ENCODE data around the gene SURF6. TPM values are rescaled to one million over a fixed set of nuclear protein-coding genes. Genes with fewer than 3 reads are reported as not detected.
"Not testable (repeated sequence)": the region's sequence is repeated elsewhere in the genome, so short reads cannot be mapped to it uniquely, and the experiment has no call there.

SURF6 gene
- total RNA-seq, 2 experiments from 2014 or later: 15.1 to 15.9 TPM

- no peaks in the 10 kb centered on the region for H3K27me3 ChIP-seq (ENCODE audit: control insufficient read depth in 1 of 2, insufficient read depth in 2 of 2, low read length in 2 of 2)
- Mint-ChIP-seq H3K27ac (no peak overlapping the region), H3K36me3 (ENCODE audit: low read depth) (peaks cover 7% of the 10 kb centered on the region), H3K9me3 (no peaks in the 10 kb centered on the region), H3K4me1 (ENCODE audit: low read depth) (peaks cover 14% of the 10 kb centered on the region), H3K4me3 (no peak overlapping the region), H3K27me3 (no peaks in the 10 kb centered on the region)
- H3K4me3 ChIP-seq (ENCODE audit: low read length): no peak overlapping the region
- H3K4me1 ChIP-seq (ENCODE audit: insufficient read depth, low read length): peaks cover 19% of the 10 kb centered on the region
- POLR2A ChIA-PET: no interaction called here
- ATAC-seq (ENCODE audit: poor library complexity) (no peak), DNase-seq (no peak)
- CTCF ChIA-PET: no interaction called here
- no peak for TF ChIP-seq CTCF (IDR thresholded peaks at IDR 0.05)
- H3K36me3 ChIP-seq (ENCODE audit: insufficient read depth, low read length): no peaks in the 10 kb centered on the region
- no peak overlapping the region for H3K27ac ChIP-seq (ENCODE audit: low read depth in 1 of 2, low read length in 2 of 2)
- no peaks in the 10 kb centered on the region for H3K9me3 ChIP-seq (ENCODE audit: control insufficient read depth in 1 of 2, insufficient read depth in 1 of 2, low read length in 2 of 2)
- intact Hi-C loops (cut with DNase I, micrococcal nuclease): loop anchor here in 1 of 2 experiments (5.0 kb wide), 2 partner anchors 38 to 83 kb away; partner anchors contain the start of gene REXO4
These were observed 43.4 kb upstream of the SURF6 start for GRCh38 chr9:133379153-133380086.

- ATAC-seq (ENCODE audit: poor library complexity) (no peak), DNase-seq (no peak)
- ChIA-PET CTCF (interaction anchor here (1.0 to 2.5 kb wide), 2 partner anchors 22 to 31 kb away, joined by 3 to 7 read pairs; partner anchors contain the start of genes MED22, RPL7A, SURF1 and SURF2), POLR2A (interaction anchor here (0.5 to 2.4 kb wide), 2 partner anchors 31 to 1217 kb away, joined by 3 to 26 read pairs; partner anchors contain the start of genes MED22 and RPL7A)
- H3K36me3 ChIP-seq (ENCODE audit: insufficient read depth, low read length): peaks cover 5% of the 10 kb centered on the region
- Mint-ChIP-seq H3K27me3 (no peaks in the 10 kb centered on the region), H3K27ac (peak overlapping the region; percentile 42), H3K9me3 (no peaks in the 10 kb centered on the region), H3K36me3 (ENCODE audit: low read depth) (peaks cover 8% of the 10 kb centered on the region), H3K4me1 (ENCODE audit: low read depth) (peaks cover 21% of the 10 kb centered on the region), H3K4me3 (peak overlapping the region; percentile 82)
- no peak overlapping the region for H3K4me3 ChIP-seq (ENCODE audit: low read length)
- H3K4me1 ChIP-seq (ENCODE audit: insufficient read depth, low read length): peaks cover 28% of the 10 kb centered on the region
- H3K9me3 ChIP-seq (ENCODE audit: control insufficient read depth in 1 of 2, insufficient read depth in 1 of 2, low read length in 2 of 2): no peaks in the 10 kb centered on the region
- no peaks in the 10 kb centered on the region for H3K27me3 ChIP-seq (ENCODE audit: control insufficient read depth in 1 of 2, insufficient read depth in 2 of 2, low read length in 2 of 2)
- intact Hi-C loops (cut with DNase I, micrococcal nuclease): loop anchor here in 1 of 2 experiments (5.0 kb wide), 2 partner anchors 39 to 84 kb away; partner anchors contain the start of gene REXO4
- TF ChIP-seq CTCF (IDR thresholded peaks at IDR 0.05): no peak
- no peak overlapping the region for H3K27ac ChIP-seq (ENCODE audit: low read depth in 1 of 2, low read length in 2 of 2)
These were observed 42.5 kb upstream of the SURF6 start for GRCh38 chr9:133378408-133378962.

- no peak overlapping the region for H3K27ac ChIP-seq (ENCODE audit: low read depth in 1 of 2, low read length in 2 of 2)
- H3K4me1 ChIP-seq (ENCODE audit: insufficient read depth, low read length): peaks cover 36% of the 10 kb centered on the region
- no peaks in the 10 kb centered on the region for H3K9me3 Mint-ChIP-seq
- peaks cover 23% of the 10 kb centered on the region for H3K4me1 Mint-ChIP-seq (ENCODE audit: low read depth)
- intact Hi-C loops (cut with DNase I, micrococcal nuclease): loop anchor here in 1 of 2 experiments (5.0 kb wide), 2 partner anchors 40 to 85 kb away; partner anchors contain the start of gene REXO4
- H3K36me3 ChIP-seq (ENCODE audit: insufficient read depth, low read length): peaks cover 12% of the 10 kb centered on the region
- H3K36me3 Mint-ChIP-seq (ENCODE audit: low read depth): peaks cover 9% of the 10 kb centered on the region
- no peaks in the 10 kb centered on the region for H3K9me3 ChIP-seq (ENCODE audit: control insufficient read depth in 1 of 2, insufficient read depth in 1 of 2, low read length in 2 of 2)
- TF ChIP-seq CTCF (IDR thresholded peaks at IDR 0.05): no peak
- H3K27me3 ChIP-seq (ENCODE audit: control insufficient read depth in 1 of 2, insufficient read depth in 2 of 2, low read length in 2 of 2): no peaks in the 10 kb centered on the region
- ChIA-PET CTCF (interaction anchor here (1.0 to 2.5 kb wide), 2 partner anchors 22 to 30 kb away, joined by 3 to 7 read pairs; partner anchors contain the start of genes MED22, RPL7A, SURF1 and SURF2), POLR2A (interaction anchor here (2.2 to 2.4 kb wide), 2 partner anchors 30 to 43 kb away, joined by 16 to 26 read pairs; partner anchors contain the start of genes MED22, RPL7A and SURF6)
- no peak overlapping the region for H3K4me3 ChIP-seq (ENCODE audit: low read length)
- DNase-seq (no peak), ATAC-seq (ENCODE audit: poor library complexity) (no peak)
- H3K27ac Mint-ChIP-seq: no peak overlapping the region
- peak overlapping the region; percentile 11 for H3K4me3 Mint-ChIP-seq
- no peaks in the 10 kb centered on the region for H3K27me3 Mint-ChIP-seq
These were observed 41.8 kb upstream of the SURF6 start for GRCh38 chr9:133377721-133378216.

- not testable (repeated sequence) for H3K27me3 Mint-ChIP-seq; H3K9me3 Mint-ChIP-seq; H3K27me3 ChIP-seq (ENCODE audit: control insufficient read depth in 1 of 2, insufficient read depth in 2 of 2, low read length in 2 of 2); H3K4me3 ChIP-seq (ENCODE audit: low read length); ATAC-seq (ENCODE audit: poor library complexity); H3K9me3 ChIP-seq (ENCODE audit: control insufficient read depth in 1 of 2, insufficient read depth in 1 of 2, low read length in 2 of 2); DNase-seq; H3K27ac ChIP-seq (ENCODE audit: low read depth in 1 of 2, low read length in 2 of 2)
- H3K4me1 Mint-ChIP-seq (ENCODE audit: low read depth): peaks cover 28% of the 10 kb centered on the region
- Histone ChIP-seq H3K4me1 (ENCODE audit: insufficient read depth, low read length) (peaks cover 40% of the 10 kb centered on the region), H3K36me3 (ENCODE audit: insufficient read depth, low read length) (peaks cover 12% of the 10 kb centered on the region)
- H3K4me3 Mint-ChIP-seq: peak overlapping the region; percentile 76
- ChIA-PET POLR2A (interaction anchor here (0.6 to 8.7 kb wide), 5 partner anchors 20 to 42 kb away, joined by 3 to 109 read pairs (median 16); partner anchors contain the start of genes MED22, REXO4, RPL7A and SURF1), CTCF (interaction anchor here (1.0 to 2.5 kb wide), 2 partner anchors 21 to 29 kb away, joined by 3 to 7 read pairs; partner anchors contain the start of genes MED22, RPL7A, SURF1 and SURF2)
- peak overlapping the region; percentile 55 for H3K27ac Mint-ChIP-seq
- H3K36me3 Mint-ChIP-seq (ENCODE audit: low read depth): peaks cover 13% of the 10 kb centered on the region
- intact Hi-C loops (cut with DNase I, micrococcal nuclease): loop anchor here in 1 of 2 experiments (5.0 kb wide), 2 partner anchors 40 to 85 kb away; partner anchors contain the start of gene REXO4
These were observed 41.3 kb upstream of the SURF6 start for GRCh38 chr9:133377280-133377679.
